ENCODE measurements around the gene FAM9A.
"Not testable (repeated sequence)": the region's sequence is repeated elsewhere in the genome, so short reads cannot be mapped to it uniquely, and the experiment has no call there.

The FAM9A gene

GRCh38 chrX:8800351-8800750 is 832 bp downstream of the FAM9A start:
- DNase-seq: not testable (repeated sequence)

DNA sequence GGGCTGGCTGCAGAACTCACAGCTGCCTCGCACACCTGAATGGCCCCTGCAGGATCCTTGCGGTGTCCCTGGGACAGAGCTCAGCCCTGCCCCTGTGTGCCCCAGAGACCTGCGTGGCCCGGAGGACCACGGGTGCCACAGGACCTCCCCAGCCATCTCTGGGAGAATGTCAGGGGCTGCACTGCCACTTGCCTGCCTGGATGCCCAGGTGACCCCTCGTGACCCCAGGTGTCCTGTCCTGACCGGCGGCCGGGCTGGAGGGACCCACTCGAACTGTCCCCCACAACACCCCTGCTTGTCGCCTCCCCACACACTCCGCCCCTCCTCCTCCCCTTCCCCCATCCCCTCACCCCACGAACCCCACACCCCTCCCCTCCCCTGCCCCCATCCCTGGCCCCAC is 1.9 kb downstream of the FAM9A start:
- not testable (repeated sequence) for DNase-seq

- DNase-seq: not testable (repeated sequence)
Observed at GRCh38 chrX:8798702-8799101, 2.5 kb downstream of the FAM9A start.

DNA sequence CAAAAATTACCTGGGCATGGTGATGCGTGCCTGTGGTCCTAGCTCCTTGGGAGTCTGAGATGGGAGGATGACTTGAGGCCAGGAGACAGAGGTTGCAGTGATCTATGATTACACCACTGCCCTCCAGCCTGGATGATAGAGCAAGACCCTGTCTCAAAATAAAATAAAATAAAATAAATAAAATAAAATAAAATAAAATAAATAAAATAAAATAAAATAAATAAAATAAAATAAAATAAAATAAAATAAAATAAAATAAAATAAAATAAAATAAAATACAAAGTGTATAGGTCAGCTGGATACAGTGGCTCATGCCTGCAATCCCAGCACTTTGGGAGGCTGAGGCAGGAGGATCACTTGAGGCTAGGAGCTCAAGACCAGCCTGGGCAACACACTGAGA is 14.1 kb downstream of the FAM9A start:
- DNase-seq: not testable (repeated sequence)

DNA sequence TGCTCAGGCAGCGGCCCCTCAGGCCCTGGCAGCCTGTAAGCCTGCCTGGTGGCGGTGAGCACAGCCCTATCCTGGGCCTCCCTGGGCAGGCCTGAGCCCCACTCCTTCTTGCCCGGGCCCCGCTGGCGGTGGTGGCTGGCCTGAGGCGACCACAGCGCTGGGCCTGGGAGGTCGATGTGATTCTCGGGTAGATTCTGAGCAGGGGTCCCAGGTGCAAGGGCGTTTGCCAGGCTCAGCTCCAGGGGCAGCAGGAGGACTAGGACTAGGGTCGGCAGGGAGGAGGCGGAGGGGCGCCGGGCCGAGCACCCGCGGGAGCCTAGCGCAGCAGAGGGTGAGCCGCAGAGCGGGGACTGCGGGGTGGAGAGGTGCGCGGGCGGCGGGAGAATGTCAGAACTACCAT is 17.0 kb downstream of the FAM9A start:
- DNase-seq: no peak

DNA sequence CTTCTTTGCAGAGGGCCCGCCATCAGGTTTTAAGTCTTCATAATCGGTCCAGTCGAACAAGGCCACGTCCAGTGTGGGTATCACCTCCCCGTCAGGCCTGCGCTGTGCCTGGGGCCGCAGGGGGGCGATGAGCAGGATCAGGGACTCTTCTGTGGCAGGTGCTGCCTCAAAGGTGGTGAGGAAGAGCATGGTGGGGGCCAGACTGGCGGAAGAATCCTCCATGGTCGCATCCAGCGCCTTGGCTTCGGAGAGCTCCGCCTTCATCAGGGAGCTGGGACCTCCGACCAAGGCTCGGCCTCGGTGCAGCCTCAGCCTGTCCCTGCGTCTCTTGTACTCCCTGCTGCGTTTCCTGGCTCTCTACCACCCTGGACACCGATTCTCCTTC is 17.5 kb downstream of the FAM9A start:
- no peak for DNase-seq

DNA sequence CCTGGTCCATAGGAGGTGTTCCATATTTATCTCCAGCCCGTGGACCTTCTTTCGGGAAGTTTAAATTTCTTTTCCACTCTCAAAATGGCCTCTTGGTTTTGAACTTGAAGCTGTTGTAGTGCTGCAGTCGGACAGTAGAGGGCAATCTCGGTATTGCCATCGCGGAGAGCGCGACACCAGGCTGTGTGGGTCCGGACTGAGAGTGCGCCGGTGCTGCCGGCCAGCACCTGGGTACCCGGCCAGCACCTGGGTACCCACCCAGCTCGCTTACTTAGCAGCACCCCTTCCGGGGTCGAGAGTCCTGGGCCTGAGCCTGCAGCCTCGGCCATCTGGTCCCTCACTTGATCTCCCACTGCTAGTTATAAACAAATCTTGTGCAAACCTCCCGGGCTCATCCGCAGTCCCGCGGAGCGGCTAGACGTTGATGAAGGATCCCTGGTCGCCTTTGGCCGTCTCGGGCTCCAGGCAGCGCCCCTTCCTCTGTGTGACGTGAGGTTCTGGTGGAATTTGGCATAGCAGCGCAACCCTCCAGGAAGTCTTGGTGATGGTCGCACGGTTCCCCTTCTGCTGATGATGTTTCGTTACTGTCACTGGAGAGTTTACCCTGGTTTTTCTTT is 18.0 kb downstream of the FAM9A start:
- DNase-seq: no peak

DNA sequence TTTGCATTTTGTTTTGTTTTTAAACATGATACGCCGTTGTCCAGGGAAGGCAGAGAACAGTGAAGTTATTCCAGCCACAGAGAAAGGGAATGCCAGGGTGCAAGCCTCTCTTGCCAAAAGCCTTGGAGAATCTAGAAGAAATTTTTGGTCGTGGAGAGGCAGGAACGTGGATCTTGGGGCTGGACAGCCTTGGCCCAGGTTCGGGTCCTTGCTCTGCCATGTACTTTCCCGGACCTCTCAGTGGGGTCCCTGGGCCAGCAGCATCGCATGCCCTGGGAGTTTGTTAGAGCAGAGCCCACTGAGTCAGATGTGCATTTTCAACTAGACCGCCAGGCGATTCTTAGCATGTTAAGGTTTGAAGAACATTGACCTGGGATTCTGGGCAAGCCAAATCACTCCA is 18.6 kb downstream of the FAM9A start:
- DNase-seq: no peak

- not testable (repeated sequence) for DNase-seq
Observed at GRCh38 chrX:8781921-8782320, 19.3 kb downstream of the FAM9A start.

GRCh38 chrX:8773117-8773516 is 28.1 kb downstream of the FAM9A start:
- no peak for DNase-seq

GRCh38 chrX:8760021-8760420 is 41.2 kb downstream of the FAM9A start:
- no peak for DNase-seq

DNA sequence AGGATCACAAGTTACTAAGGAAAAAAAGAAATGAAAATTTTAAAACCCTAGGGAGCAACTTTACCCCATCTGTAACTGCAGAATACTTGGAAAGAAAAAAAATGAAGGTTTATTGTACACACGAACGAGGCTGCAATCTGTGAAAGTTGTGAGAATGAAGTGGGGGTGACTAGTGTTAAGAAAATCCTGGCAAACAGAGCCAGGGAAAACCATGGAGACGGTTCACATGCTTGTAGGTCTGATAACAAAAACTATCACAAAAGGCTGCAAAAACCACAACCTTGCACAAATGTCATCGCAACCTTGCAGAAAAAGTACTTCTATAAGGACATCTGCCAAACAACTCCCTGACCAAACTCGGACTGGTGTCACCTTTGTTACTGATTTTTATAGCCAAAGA is 42.5 kb downstream of the FAM9A start:
- not testable (repeated sequence) for DNase-seq

GRCh38 chrX:8757609-8758389 is 43.4 kb downstream of the FAM9A start:
- DNase-seq: not testable (repeated sequence)

DNA sequence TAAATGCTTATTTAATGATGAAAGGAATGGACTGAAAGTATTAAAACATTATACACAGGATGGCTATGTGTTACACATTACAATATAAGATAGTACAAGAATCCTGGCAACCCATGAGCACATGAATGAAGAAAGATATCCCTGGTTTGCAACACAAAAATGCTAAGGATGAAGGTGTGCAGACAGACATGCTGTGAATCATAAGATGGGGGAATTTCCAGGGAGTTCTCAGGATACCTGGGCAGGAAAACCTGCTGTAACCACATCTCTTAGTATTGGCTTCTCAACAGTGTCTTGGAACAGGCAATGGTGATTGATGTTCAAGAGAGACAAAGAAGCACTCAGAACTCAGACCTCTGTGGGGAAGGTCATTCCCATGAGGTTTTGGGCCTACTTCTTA is 45.4 kb downstream of the FAM9A start:
- no peak for DNase-seq

DNA sequence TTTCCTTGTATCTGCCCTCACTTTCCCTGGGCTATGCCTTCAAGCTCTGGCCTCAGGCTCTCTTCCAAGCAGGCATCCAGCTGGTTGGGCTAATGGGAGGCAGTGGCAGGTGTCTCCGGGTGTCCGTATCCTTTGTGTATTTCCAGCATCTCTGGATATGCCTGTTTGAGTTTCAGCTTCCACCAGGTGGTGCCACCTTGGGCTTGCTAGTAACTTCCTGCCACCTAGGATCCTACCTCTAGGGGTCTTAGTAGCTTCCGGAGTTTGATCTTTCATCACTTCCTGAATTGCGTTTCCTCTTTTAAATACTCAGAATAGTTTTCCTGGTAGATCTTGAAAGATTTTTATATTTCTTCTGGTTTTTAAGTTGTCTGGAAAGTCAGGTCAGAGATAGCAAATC is 46.1 kb downstream of the FAM9A start:
- DNase-seq: no peak

GRCh38 chrX:8749697-8750096 is 51.5 kb downstream of the FAM9A start:
- DNase-seq: no peak

GRCh38 chrX:8748855-8749254 is 52.3 kb downstream of the FAM9A start:
- no peak for DNase-seq

GRCh38 chrX:8743126-8743732 is 58.0 kb downstream of the FAM9A start:
- DNase-seq: no peak

GRCh38 chrX:8741981-8742380 is 59.2 kb downstream of the FAM9A start:
- DNase-seq: no peak

Data from GF-D8 (cell line).